Right hindlimb (tissue), 1 donor: ENCODE results near the gene PDCD1LG2.
"Not testable (repeated sequence)": the region's sequence is repeated elsewhere in the genome, so short reads cannot be mapped to it uniquely, and the experiment has no call there.

ENCODE experiments used
- DNase-seq: peaks from one replicate; pipeline ENCODE4 v3.0.0-alpha.2; 2018

PDCD1LG2 gene

GRCh38 chr9:5510360-5510931 lies at the start of gene PDCD1LG2:
Gene PDCD1LG2 (plus strand): TSS chr9:5510531. CDS start chr9:5522547, 12,016 bp downstream.
- no peak for DNase-seq

- DNase-seq: not testable (repeated sequence)
Measured at GRCh38 chr9:5464831-5465330, 45.5 kb upstream of the PDCD1LG2 start.

GRCh38 chr9:5466005-5466404 lies 44.3 kb upstream of the PDCD1LG2 start:
- no peak for DNase-seq

- no peak for DNase-seq
Measured at GRCh38 chr9:5466766-5467165, 43.6 kb upstream of the PDCD1LG2 start.

- DNase-seq: peak; percentile 20
Measured at GRCh38 chr9:5468850-5469249, 41.5 kb upstream of the PDCD1LG2 start.

GRCh38 chr9:5470122-5470521 lies 40.2 kb upstream of the PDCD1LG2 start:
- no peak for DNase-seq

- no peak for DNase-seq
Measured at GRCh38 chr9:5470816-5471215, 39.5 kb upstream of the PDCD1LG2 start.

- DNase-seq: not testable (repeated sequence)
Measured at GRCh38 chr9:5475611-5476010, 34.7 kb upstream of the PDCD1LG2 start.

GRCh38 chr9:5478206-5478605 lies 32.1 kb upstream of the PDCD1LG2 start:
- no peak for DNase-seq

- DNase-seq: no peak
Measured at GRCh38 chr9:5479994-5480694, 30.2 kb upstream of the PDCD1LG2 start.

- no peak for DNase-seq
Measured at GRCh38 chr9:5480919-5481318, 29.4 kb upstream of the PDCD1LG2 start.

GRCh38 chr9:5481322-5482040 lies 28.9 kb upstream of the PDCD1LG2 start:
- no peak for DNase-seq

GRCh38 chr9:5482194-5482593 lies 28.1 kb upstream of the PDCD1LG2 start:
- DNase-seq: no peak

GRCh38 chr9:5483306-5483705 lies 27.0 kb upstream of the PDCD1LG2 start:
- DNase-seq: no peak

GRCh38 chr9:5485378-5486085 lies 24.8 kb upstream of the PDCD1LG2 start:
- no peak for DNase-seq

GRCh38 chr9:5486988-5487387 lies 23.3 kb upstream of the PDCD1LG2 start:
- no peak for DNase-seq

- DNase-seq: no peak
Measured at GRCh38 chr9:5488221-5489008, 21.9 kb upstream of the PDCD1LG2 start.

GRCh38 chr9:5489630-5490490 lies 20.5 kb upstream of the PDCD1LG2 start:
- DNase-seq: no peak

GRCh38 chr9:5492965-5493678 lies 17.2 kb upstream of the PDCD1LG2 start:
- DNase-seq: no peak

- DNase-seq: no peak
Measured at GRCh38 chr9:5493679-5494511, 16.4 kb upstream of the PDCD1LG2 start.
